HepG2 (cell line): ENCODE measurements around the gene EIF4G3. TPM values are rescaled to one million over a fixed set of nuclear protein-coding genes. Genes with fewer than 3 reads are reported as not detected.

Source experiments
- ATAC-seq: fragments of 200-7000 bp; cut with Tn5 transposase; 3 replicates; pipeline ENCODE4 v1.9.1; 2020; ENCODE audit warnings: mild to moderate bottlenecking, moderate library complexity
- BruUV-seq: library from RNA; stranded (reverse); fragments of 400-500 nt; replicated peaks from 2 replicates; lab custom pipeline; 2021; lab: Mats Ljungman, UMichigan
- CTCF ChIA-PET: fragments of 300-600 bp; formaldehyde crosslinking; extraction: SDS; loops from one replicate; lab custom pipeline; 2021; ENCODE audit warnings: low total read pairs, inconsistent platforms, low intra/inter-chr PET ratio; lab: Yijun Ruan, JAX
- POLR2A ChIA-PET: fragments of 350-600 bp; sonication (Branson Sonifier 250); formaldehyde crosslinking; loops from one replicate; lab custom pipeline; 2020; ENCODE audit warnings: antibody characterized with exemption, inconsistent platforms; lab: Yijun Ruan, JAX
- DNase-seq: peaks from one replicate; pipeline ENCODE4 v3.0.0-alpha.2; 2015; ENCODE audit warnings: low spot score
- FAIRE-seq: peaks from 3 replicates; lab custom pipeline; 2011; peaks lifted over from hg19 to GRCh38; lab: Jason Lieb, UNC
- H2AFZ ChIP-seq: one replicate; pipeline ENCODE4 v1.6.1; 2011; ENCODE audit warnings: low read length, inconsistent platforms
- H3K27ac ChIP-seq: fragments of 300-600 bp; 3 replicates; pipeline ENCODE4 v1.8.0; 2011; ENCODE audit warnings: mixed run types, mild to moderate bottlenecking, mixed read lengths, low read length, inconsistent platforms; ENCODE audit not compliant: insufficient read depth; ENCODE audit errors: extremely low read length
- H3K27me3 ChIP-seq, 2 experiments: fragments of 200-600 bp in 1 of 2; 2 replicates in 1 of 2; 3 replicates in 1 of 2; pipeline versions ENCODE4 v1.6.0 to v1.8.0; 2011; ENCODE audit warnings: low read length in 2 of 2, mild to moderate bottlenecking in 2 of 2, moderate library complexity in 2 of 2, inconsistent platforms in 1 of 2; ENCODE audit not compliant: insufficient read depth in 2 of 2, control insufficient read depth in 1 of 2
- H3K36me3 ChIP-seq, 2 experiments: fragments of 200-600 bp in 1 of 2; replicated peaks in 1 of 2; 2 replicates in 1 of 2; 3 replicates in 1 of 2; pipeline versions ENCODE4 v1.5.1 to v1.8.0; 2011; ENCODE audit warnings: low read length in 2 of 2, inconsistent platforms in 1 of 2; ENCODE audit not compliant: insufficient read depth in 2 of 2, control insufficient read depth in 1 of 2
- H3K4me1 ChIP-seq: 2 replicates; pipeline ENCODE4 v1.5.1; 2012; ENCODE audit warnings: low read length, inconsistent platforms; ENCODE audit not compliant: insufficient read depth
- H3K4me2 ChIP-seq: 2 replicates; pipeline ENCODE4 v1.6.0; 2011; ENCODE audit warnings: low read depth, low read length, inconsistent platforms
- H3K4me3 ChIP-seq, 3 experiments: fragments of 200-600 bp in 1 of 3; sonication (generic), shearing (Covaris generic) in 1 of 3; replicated peaks in 1 of 3; 2 replicates each; pipeline ENCODE4 v1.5.1; 2011 to 2016; ENCODE audit warnings: low read length in 3 of 3, inconsistent platforms in 2 of 3, low read depth in 2 of 3, mild to moderate bottlenecking in 2 of 3, control low read depth in 1 of 3, mixed read lengths in 1 of 3; ENCODE audit not compliant: insufficient read depth in 1 of 3
- H3K79me2 ChIP-seq: one replicate; pipeline ENCODE4 v1.6.1; 2011; ENCODE audit warnings: low read length, inconsistent platforms; ENCODE audit not compliant: insufficient read depth
- H3K9ac ChIP-seq: 2 replicates; pipeline ENCODE4 v1.6.0; 2011; ENCODE audit warnings: mild to moderate bottlenecking, low read depth, low read length, inconsistent platforms; ENCODE audit not compliant: insufficient read depth
- H3K9me3 ChIP-seq: 2 replicates; pipeline ENCODE4 v1.5.1; 2012; ENCODE audit warnings: mild to moderate bottlenecking, low read length
- H4K20me1 ChIP-seq: 2 replicates; pipeline ENCODE4 v1.6.0; 2011; ENCODE audit warnings: inconsistent platforms, mild to moderate bottlenecking, low read length, moderate library complexity; ENCODE audit not compliant: insufficient read depth
- AHDC1 ChIP-seq: sonication (generic); formaldehyde crosslinking; IDR thresholded peaks from 2 replicates; pipeline ENCODE4 v1.5.1; 2020; ENCODE audit warnings: mild to moderate bottlenecking, missing genetic modification reagents, borderline replicate concordance
- DNMT3B ChIP-seq: conservative IDR thresholded peaks from 2 replicates; pipeline ENCODE4 v1.6.1; 2016; ENCODE audit warnings: missing biosample characterization, control low read depth
- FOSL2 ChIP-seq: sonication (generic); formaldehyde crosslinking; IDR thresholded peaks from 2 replicates; pipeline ENCODE4 v1.4.0; 2020; ENCODE audit warnings: missing genetic modification reagents
- FOXO1 ChIP-seq: sonication (generic); formaldehyde crosslinking; IDR thresholded peaks from 2 replicates; pipeline ENCODE4 v1.4.0; 2020; ENCODE audit warnings: missing genetic modification reagents
- HCFC1 ChIP-seq: fragments of 150-350 bp; IDR thresholded peaks from 2 replicates; pipeline ENCODE4 v1.6.1; 2014; ENCODE audit warnings: low read depth, low read length
- KDM3A ChIP-seq: IDR thresholded peaks from 2 replicates; pipeline ENCODE4 v1.6.1; 2018; ENCODE audit warnings: low read depth, missing compliant biosample characterization
- NFYB ChIP-seq: sonication (generic); formaldehyde crosslinking; IDR thresholded peaks from 2 replicates; pipeline ENCODE4 v1.4.0; 2020; ENCODE audit warnings: missing genetic modification reagents
- RBFOX2 ChIP-seq: fragments of 200-400 bp; formaldehyde crosslinking; IDR thresholded peaks from 2 replicates; pipeline ENCODE4 v1.6.1; 2017; ENCODE audit warnings: low read depth, mild to moderate bottlenecking, low read length
- ZBTB2 ChIP-seq: sonication (generic); formaldehyde crosslinking; IDR thresholded peaks from 2 replicates; pipeline ENCODE4 v1.8.0; 2022; ENCODE audit warnings: low read depth, missing genetic modification reagents
- ZNF788 ChIP-seq: sonication (generic); formaldehyde crosslinking; IDR thresholded peaks from 2 replicates; pipeline ENCODE4 v1.5.0; 2020; ENCODE audit warnings: mild to moderate bottlenecking, missing genetic modification reagents, borderline replicate concordance
- WGBS: methylation state at CpG from one replicate; pipeline ENCODE4 v1.1.6; 2017; ENCODE audit warnings: low lambda C conversion rate; 5-methylcytosine and 5-hydroxymethylcytosine counted together
- in situ Hi-C: cut with HindIII; loops from 2 replicates; pipeline ENCODE4 v1.10.0; 2017; ENCODE audit warnings: low pct_unique_long_range_greater_than_20kb; ENCODE audit not compliant: extremely low pct_ligation_motif_present
- intact Hi-C: fragments of 100-400 bp; cut with micrococcal nuclease; formaldehyde crosslinking; loops from one replicate; pipeline ENCODE4 v1.10.0; 2022; ENCODE audit not compliant: unreplicated experiment
- polyA plus RNA-seq, 8 experiments: library from polyadenylated mRNA; depleted of rRNA in 3 of 8; stranded (reverse) in 7 of 8; unstranded in 1 of 8; fragments of >200 nt; fragmentation: Illumina TruSeq in 4 of 8; extraction: Trizol in 4 of 8; gene quantifications; 2 replicates each; pipeline versions ENCODE4 v1.2.1 to v1.2.3, GENCODE V29; 2011 to 2016; ENCODE audit warnings: low read depth in 4 of 8, missing spikeins in 1 of 8, mixed read lengths in 1 of 8; ENCODE audit not compliant: insufficient read depth in 1 of 8
- total RNA-seq, 5 experiments: library from RNA; depleted of rRNA; stranded (reverse); fragments of >200 nt; fragmentation: Illumina TruSeq; extraction: Trizol; gene quantifications; 2 replicates each; pipeline ENCODE4 v1.2.3, GENCODE V29; 2016; ENCODE audit warnings: low read depth in 1 of 5

Gene EIF4G3
- total and polyA plus RNA-seq, 2 of the 13 experiments (the other 11 are each of a cell fraction or from before 2014, with no cell fraction given), result 22.2 to 27.6 TPM

DNA sequence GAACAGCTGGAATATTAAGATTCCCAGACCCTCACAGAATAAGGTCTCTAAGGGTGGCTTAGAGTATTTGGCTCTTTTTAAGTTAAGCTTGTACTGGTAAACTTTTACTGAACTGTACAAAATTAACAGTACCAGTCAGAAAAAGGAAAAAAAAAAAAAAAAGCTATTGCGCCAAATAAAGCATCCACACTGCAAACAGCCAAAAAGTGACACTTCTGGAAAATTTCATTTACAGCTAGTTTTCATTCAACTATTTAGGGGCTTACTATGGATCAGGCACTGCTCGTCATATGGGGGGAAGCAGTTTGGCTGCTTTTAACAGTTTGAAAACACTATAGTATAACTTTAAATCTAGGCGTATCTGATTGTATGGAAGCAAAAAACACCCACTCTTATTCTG is 139.6 kb downstream of the EIF4G3 start (continued):
- TF ChIP-seq ZBTB2, result no peak
- no peak for TF ChIP-seq NFYB (CRISPR knock-in tag)
- no peak for TF ChIP-seq AHDC1 (CRISPR knock-in tag)
- no peak for TF ChIP-seq ZNF788 (CRISPR knock-in tag)

DNA sequence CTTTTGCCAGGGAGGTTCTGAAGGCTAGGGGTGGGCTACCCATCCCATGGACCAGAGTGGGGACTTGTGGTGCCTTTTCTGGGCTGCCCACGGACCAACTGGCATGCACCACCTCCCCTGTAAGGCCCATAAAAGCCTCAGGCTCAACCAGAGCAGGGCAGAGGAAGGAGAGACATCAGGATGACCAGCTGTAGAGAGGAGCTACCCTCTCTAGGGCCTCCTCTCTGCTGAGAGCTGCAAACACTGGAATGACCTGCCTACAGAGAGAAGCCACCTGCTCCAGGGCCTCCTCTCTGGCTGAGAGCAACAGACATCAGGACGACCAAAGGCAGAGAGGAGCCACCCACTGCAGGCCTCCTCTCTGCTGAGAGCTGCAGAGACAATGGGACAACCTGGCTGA is 140.9 kb downstream of the EIF4G3 start:
- Histone ChIP-seq H3K27me3 (no peaks in the 10 kb centered on the region), H2AFZ (no peak overlapping the region), H3K79me2 (peaks cover 9% of the 10 kb centered on the region), H3K4me2 (no peak overlapping the region), H3K36me3 (peaks cover 0 to 1% of the 10 kb centered on the region in 2 experiments; a peak in 1 of 5 replicates), H3K9me3 (no peaks in the 10 kb centered on the region), H3K27ac (no peak overlapping the region), H3K9ac (no peak overlapping the region), H3K4me1 (peaks cover 10% of the 10 kb centered on the region), H4K20me1 (no peaks in the 10 kb centered on the region), H3K4me3 (no peak overlapping the region)
- DNase-seq (no peak), FAIRE-seq (no peak), ATAC-seq (peak; percentile 25; the same call in 2 of the 3 replicates)
- BruUV-seq, result no TSS peak
- ChIA-PET CTCF (no interaction called here), POLR2A (interaction anchor here (0.9 kb wide), 1 partner anchor 13 kb away, joined by 5 read pairs; no protein-coding TSS in a partner anchor)
- intact Hi-C loops, result no loop called here
- no CpG with 5 or more reads among the region's 2 CpGs for WGBS
- in situ Hi-C loops, result no loop called here
- TF ChIP-seq AHDC1 (CRISPR knock-in tag) (no peak), RBFOX2 (no peak), FOXO1 (CRISPR knock-in tag) (no peak), HCFC1 (no peak), FOSL2 (no peak), KDM3A (no peak), DNMT3B (CRISPR knock-in tag) (no peak)
